CD4-positive, alpha-beta T cell treated with Interleukin-2 at 100 ng/mL for 4 hours (primary cell): ENCODE data around the gene SPTBN1.
"Not testable (repeated sequence)": the region's sequence is repeated elsewhere in the genome, so short reads cannot be mapped to it uniquely, and the experiment has no call there.

Source experiments
- DNase-seq: peaks from one replicate; pipeline ENCODE4 v3.0.0-alpha.2; 2020; ENCODE audit warnings: low spot score

The SPTBN1 gene

GRCh38 chr2:54503828-54504227 is 47.7 kb downstream of the SPTBN1 start:
- DNase-seq = no peak

- no peak for DNase-seq
Measured at GRCh38 chr2:54504866-54505265, 48.7 kb downstream of the SPTBN1 start.

GRCh38 chr2:54508541-54508940 is 52.4 kb downstream of the SPTBN1 start:
- DNase-seq = no peak

GRCh38 chr2:54509043-54509442 is 52.9 kb downstream of the SPTBN1 start:
- not testable (repeated sequence) for DNase-seq

- DNase-seq = no peak
Measured at GRCh38 chr2:54510916-54511315, 54.8 kb downstream of the SPTBN1 start.

- no peak for DNase-seq
Measured at GRCh38 chr2:54512183-54512582, 56.1 kb downstream of the SPTBN1 start.

- DNase-seq = no peak
Measured at GRCh38 chr2:54512663-54513362, 56.7 kb downstream of the SPTBN1 start.

- DNase-seq = no peak
Measured at GRCh38 chr2:54513363-54513715, 57.2 kb downstream of the SPTBN1 start.

GRCh38 chr2:54514822-54515569 is 58.9 kb downstream of the SPTBN1 start:
- DNase-seq = no peak

- no peak for DNase-seq
Measured at GRCh38 chr2:54516842-54517241, 60.7 kb downstream of the SPTBN1 start.

- DNase-seq = not testable (repeated sequence)
Measured at GRCh38 chr2:54518016-54518415, 61.9 kb downstream of the SPTBN1 start.

GRCh38 chr2:54518430-54518829 is 62.3 kb downstream of the SPTBN1 start:
- DNase-seq = no peak

- DNase-seq = no peak
Measured at GRCh38 chr2:54519841-54520459, 63.8 kb downstream of the SPTBN1 start.

- no peak for DNase-seq
Measured at GRCh38 chr2:54520687-54521086, 64.6 kb downstream of the SPTBN1 start.

- DNase-seq = peak; percentile 83
Measured at GRCh38 chr2:54522624-54523281, 66.6 kb downstream of the SPTBN1 start.

GRCh38 chr2:54523324-54523959 is 67.3 kb downstream of the SPTBN1 start:
- no peak for DNase-seq

- DNase-seq = no peak
Measured at GRCh38 chr2:54524226-54524991, 68.3 kb downstream of the SPTBN1 start.

GRCh38 chr2:54525321-54525720 is 69.2 kb downstream of the SPTBN1 start:
- DNase-seq = no peak

- no peak for DNase-seq
Measured at GRCh38 chr2:54526226-54526879, 70.2 kb downstream of the SPTBN1 start.

- no peak for DNase-seq
Measured at GRCh38 chr2:54528311-54528955, 72.3 kb downstream of the SPTBN1 start.
